OCI-LY1 (cell line): ENCODE measurements around the gene MEFV.

Experiments used
- EZH2 ChIP-seq: fragments of 200-600 bp; sonication (generic), shearing (Covaris generic); IDR thresholded peaks from 2 replicates; pipeline ENCODE4 v1.8.0; 2017; ENCODE audit warnings: borderline replicate concordance, mixed run types, mild to moderate bottlenecking, antibody characterized with exemption, low read length, moderate library complexity, mixed read lengths
- TF ChIP-seq, protein P1 (sequence below): fragments of 200-600 bp; sonication (generic), shearing (Covaris generic); IDR thresholded peaks from 2 replicates; pipeline ENCODE4 v1.5.1; 2017; ENCODE audit warnings: mild to moderate bottlenecking, antibody characterized with exemption, low read length, moderate library complexity, mixed read lengths

DNA sequence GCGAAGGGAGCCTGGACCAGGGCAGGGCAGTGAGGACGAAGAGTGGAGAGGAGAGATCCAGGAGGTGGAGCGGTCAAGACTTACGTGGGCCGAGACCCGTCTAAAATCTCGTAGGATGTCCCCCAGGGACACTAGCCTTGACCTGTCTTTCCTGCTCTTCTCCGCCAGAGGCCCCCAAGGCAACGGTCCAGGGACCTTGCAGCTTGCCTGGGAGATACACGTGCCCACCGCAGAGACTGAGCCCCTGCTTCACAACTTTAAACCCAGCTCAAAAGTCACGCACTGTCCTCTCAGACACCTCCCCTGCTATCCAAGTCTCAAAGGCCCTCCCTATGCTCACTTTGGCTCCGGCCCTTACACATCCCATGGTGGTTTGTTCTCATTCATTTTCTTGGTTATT, 39.4 kb upstream of the MEFV start:
- TF ChIP-seq, protein P1, sequence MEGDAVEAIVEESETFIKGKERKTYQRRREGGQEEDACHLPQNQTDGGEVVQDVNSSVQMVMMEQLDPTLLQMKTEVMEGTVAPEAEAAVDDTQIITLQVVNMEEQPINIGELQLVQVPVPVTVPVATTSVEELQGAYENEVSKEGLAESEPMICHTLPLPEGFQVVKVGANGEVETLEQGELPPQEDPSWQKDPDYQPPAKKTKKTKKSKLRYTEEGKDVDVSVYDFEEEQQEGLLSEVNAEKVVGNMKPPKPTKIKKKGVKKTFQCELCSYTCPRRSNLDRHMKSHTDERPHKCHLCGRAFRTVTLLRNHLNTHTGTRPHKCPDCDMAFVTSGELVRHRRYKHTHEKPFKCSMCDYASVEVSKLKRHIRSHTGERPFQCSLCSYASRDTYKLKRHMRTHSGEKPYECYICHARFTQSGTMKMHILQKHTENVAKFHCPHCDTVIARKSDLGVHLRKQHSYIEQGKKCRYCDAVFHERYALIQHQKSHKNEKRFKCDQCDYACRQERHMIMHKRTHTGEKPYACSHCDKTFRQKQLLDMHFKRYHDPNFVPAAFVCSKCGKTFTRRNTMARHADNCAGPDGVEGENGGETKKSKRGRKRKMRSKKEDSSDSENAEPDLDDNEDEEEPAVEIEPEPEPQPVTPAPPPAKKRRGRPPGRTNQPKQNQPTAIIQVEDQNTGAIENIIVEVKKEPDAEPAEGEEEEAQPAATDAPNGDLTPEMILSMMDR = no peak
- TF ChIP-seq EZH2 = no peak
